Frontal cortex (tissue), 4 donors: ENCODE results near the gene ADGRV1. TPM values are rescaled to one million over a fixed set of nuclear protein-coding genes. Genes with fewer than 3 reads are reported as not detected.

Source experiments
- DNase-seq, 2 donors: peaks; one replicate each; pipeline ENCODE4 v3.0.0; 2012; ENCODE audit warnings: low spot score in 2 of 2
- FAIRE-seq: peaks from 2 replicates; lab custom pipeline; 2012; peaks lifted over from hg19 to GRCh38; lab: Jason Lieb, UNC
- total RNA-seq: library from RNA; depleted of rRNA; stranded (reverse); fragments of >200 nt; gene quantifications from one replicate; pipeline ENCODE4 v1.2.3, GENCODE V29; 2014
- donor health status: control.
- donor health status: control.
- donor health status: control.

The ADGRV1 gene
- total RNA-seq, 1 donor from 2014 or later = 98.6 TPM

- no peak for DNase-seq
- FAIRE-seq = no peak
Measured at GRCh38 chr5:91183743-91184142, 625.1 kb downstream of the ADGRV1 start.

- FAIRE-seq (no peak), DNase-seq (no peak)
Measured at GRCh38 chr5:91186101-91186500, 627.5 kb downstream of the ADGRV1 start.

DNA sequence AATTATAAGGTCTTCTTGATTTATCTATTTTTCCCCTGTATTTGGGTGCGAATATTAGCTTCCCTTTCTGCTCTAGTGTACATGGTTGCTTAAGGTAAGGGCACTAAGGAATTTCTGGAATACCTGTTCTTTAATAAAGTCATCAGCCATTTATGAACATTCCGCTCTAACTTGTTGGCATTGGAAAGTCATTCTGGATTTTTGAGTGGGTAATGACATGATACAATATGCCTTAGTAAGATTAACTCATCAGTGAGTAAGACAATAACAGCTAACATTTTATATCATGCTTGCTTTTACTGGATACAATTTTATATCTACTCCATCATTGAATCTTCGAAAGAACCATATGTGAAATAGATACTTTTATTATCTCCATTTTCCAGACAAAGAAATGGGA is 628.4 kb downstream of the ADGRV1 start:
- DNase-seq (no peak), FAIRE-seq (no peak)

GRCh38 chr5:91188755-91189154 is 630.2 kb downstream of the ADGRV1 start:
- no peak for DNase-seq
- no peak for FAIRE-seq

- FAIRE-seq = no peak
- DNase-seq = no peak
Measured at GRCh38 chr5:91189480-91190313, 631.1 kb downstream of the ADGRV1 start.

DNA sequence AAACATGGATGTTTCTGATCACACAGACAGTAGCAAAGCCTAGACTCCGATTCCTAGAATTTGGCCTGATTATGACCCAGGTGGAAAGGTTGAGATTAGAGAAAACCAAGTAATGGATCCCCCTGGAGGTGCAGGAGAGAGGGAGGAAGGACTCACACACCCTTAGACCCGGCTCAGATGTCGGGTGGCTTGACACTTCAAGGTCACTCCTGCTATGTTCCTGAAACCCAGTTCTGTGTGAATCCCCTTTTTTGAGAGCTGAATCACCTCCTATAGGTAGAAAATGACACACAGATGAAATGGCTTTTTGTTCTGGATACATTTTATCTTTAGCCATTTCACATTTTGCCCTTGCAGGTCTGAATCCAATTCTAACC is 631.7 kb downstream of the ADGRV1 start:
- no peak for FAIRE-seq
- DNase-seq = no peak

DNA sequence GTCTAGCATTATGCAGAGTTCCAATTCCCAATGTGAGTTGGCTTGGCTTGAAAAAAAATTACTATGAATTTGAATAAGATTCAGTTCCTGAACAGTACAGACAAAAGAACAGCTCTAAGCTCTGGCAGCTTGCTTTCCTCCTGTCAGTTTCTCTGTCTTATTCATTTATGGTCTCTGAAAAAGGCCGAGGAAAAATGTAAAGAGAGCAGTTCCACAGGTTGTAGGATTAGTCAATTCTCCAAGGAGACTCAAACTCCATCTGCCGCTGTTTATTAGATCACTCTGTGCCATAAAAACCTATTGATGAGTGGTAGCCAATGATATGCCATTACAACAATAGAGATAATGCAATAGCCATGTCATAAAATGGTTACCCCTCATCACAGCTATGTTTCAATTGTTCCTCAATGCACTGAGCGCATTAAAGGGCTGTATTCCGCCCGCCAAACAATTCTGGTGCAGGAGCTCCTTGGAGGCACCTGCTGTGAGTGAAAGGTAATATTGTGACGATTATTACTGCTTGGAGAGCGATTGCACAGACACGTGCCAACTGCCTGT is 636.3 kb downstream of the ADGRV1 start:
- FAIRE-seq (no peak), DNase-seq (no peak)

GRCh38 chr5:91200692-91201091 is 642.1 kb downstream of the ADGRV1 start:
- no peak for FAIRE-seq

GRCh38 chr5:91206103-91206502 is 647.5 kb downstream of the ADGRV1 start:
- no peak for FAIRE-seq
- DNase-seq = no peak

More at GRCh38 chr5:91200692-91201091, 642.1 kb downstream of the ADGRV1 start:
- DNase-seq = no peak

GRCh38 chr5:91206734-91207133 is 648.1 kb downstream of the ADGRV1 start:
- no peak for DNase-seq
- FAIRE-seq = no peak

DNA sequence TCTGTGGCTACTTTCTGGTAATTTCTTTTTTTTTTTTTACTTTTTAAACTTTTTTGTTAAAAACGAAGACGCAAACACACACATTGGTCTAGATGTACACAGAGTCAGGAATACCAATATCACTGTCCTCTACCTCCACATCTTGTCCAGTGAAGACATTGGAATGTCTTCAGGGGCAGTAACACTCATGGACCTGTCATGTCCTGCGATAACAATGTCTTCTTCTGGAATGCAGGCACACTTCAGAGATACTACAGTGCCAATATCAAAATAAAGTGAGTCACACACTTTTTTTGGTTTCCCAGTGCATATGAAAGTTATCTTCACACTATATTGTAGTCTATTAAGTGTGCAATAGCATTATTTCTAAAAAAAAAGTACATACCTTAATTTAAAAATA is 648.7 kb downstream of the ADGRV1 start:
- DNase-seq (no peak), FAIRE-seq (no peak)

GRCh38 chr5:91211997-91212713 is 653.6 kb downstream of the ADGRV1 start:
- DNase-seq (no peak), FAIRE-seq (no peak)

DNA sequence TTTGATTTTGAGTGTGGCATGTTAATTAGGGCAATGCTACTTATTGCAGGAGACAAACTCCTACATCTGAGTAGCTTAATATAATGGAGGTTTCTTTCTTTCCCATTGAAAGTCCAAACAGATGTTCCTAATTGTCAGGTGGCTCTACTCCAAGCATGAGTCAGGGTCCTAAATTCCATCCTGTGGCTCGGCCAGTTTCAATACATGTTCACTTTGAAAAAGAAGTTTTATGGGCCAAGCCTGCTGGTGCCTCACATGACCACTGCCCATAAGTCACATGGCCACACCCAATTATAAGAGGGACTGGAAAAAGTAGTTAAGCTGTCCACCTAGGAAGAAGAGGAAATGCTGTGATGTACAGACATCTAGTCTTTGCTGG is 654.1 kb downstream of the ADGRV1 start:
- DNase-seq (no peak), FAIRE-seq (no peak)

Other genes starting within 250 kb of the ADGRV1 start
- 22.8 TPM for gene CETN3, start 149.0 kb upstream of the ADGRV1 start, total RNA-seq
- gene MBLAC2, start 84.0 kb upstream of the ADGRV1 start, total RNA-seq = 17.9 TPM
- 3.3 TPM for gene POLR3G, start 83.9 kb upstream of the ADGRV1 start, total RNA-seq
- 21.6 TPM for gene LYSMD3, start 29.2 kb upstream of the ADGRV1 start, total RNA-seq